GM18499 (cell line): ENCODE results near the gene FILIP1L.

Experiments
- ATAC-seq: cut with Tn5 transposase; IDR thresholded peaks from one replicate; pipeline ENCODE4 v1.9.1; 2021; ENCODE audit warnings: moderate number of reproducible peaks; ENCODE audit not compliant: insufficient read depth, unreplicated experiment

FILIP1L gene

GRCh38 chr3:99907959-99908544 lies 206.2 kb downstream of the FILIP1L start:
- ATAC-seq = no peak

GRCh38 chr3:99903869-99904268 lies 210.4 kb downstream of the FILIP1L start:
- ATAC-seq = no peak

GRCh38 chr3:99902091-99902490 lies 212.2 kb downstream of the FILIP1L start:
- no peak for ATAC-seq

- no peak for ATAC-seq
Observed at GRCh38 chr3:99901200-99901926, 212.9 kb downstream of the FILIP1L start.

GRCh38 chr3:99900248-99900647 lies 214.1 kb downstream of the FILIP1L start:
- ATAC-seq = no peak

GRCh38 chr3:99899603-99900002 lies 214.7 kb downstream of the FILIP1L start:
- no peak for ATAC-seq

- no peak for ATAC-seq
Observed at GRCh38 chr3:99896482-99896881, 217.8 kb downstream of the FILIP1L start.

GRCh38 chr3:99895703-99896441 lies 218.4 kb downstream of the FILIP1L start:
- ATAC-seq = no peak

GRCh38 chr3:99895131-99895696 lies 219.1 kb downstream of the FILIP1L start:
- ATAC-seq = no peak

GRCh38 chr3:99892332-99892731 lies 222.0 kb downstream of the FILIP1L start:
- ATAC-seq = no peak

- no peak for ATAC-seq
Observed at GRCh38 chr3:99891610-99892285, 222.6 kb downstream of the FILIP1L start.

GRCh38 chr3:99885851-99886250 lies 228.4 kb downstream of the FILIP1L start:
- ATAC-seq = no peak

- no peak for ATAC-seq
Observed at GRCh38 chr3:99885085-99885484, 229.2 kb downstream of the FILIP1L start.

GRCh38 chr3:99884484-99884883 lies 229.8 kb downstream of the FILIP1L start:
- ATAC-seq = no peak

- no peak for ATAC-seq
Observed at GRCh38 chr3:99883693-99884092, 230.6 kb downstream of the FILIP1L start.

- ATAC-seq = no peak
Observed at GRCh38 chr3:99883138-99883461, 231.2 kb downstream of the FILIP1L start.

- no peak for ATAC-seq
Observed at GRCh38 chr3:99882436-99883137, 231.7 kb downstream of the FILIP1L start.

GRCh38 chr3:99881121-99881524 lies 233.2 kb downstream of the FILIP1L start:
- no peak for ATAC-seq

GRCh38 chr3:99879275-99879674 lies 235.0 kb downstream of the FILIP1L start:
- ATAC-seq = no peak

GRCh38 chr3:99878005-99878404 lies 236.3 kb downstream of the FILIP1L start:
- ATAC-seq = peak; percentile 60
